K562 (cell line): Measurements from ENCODE around the gene GPR3. TPM values are rescaled to one million over a fixed set of nuclear protein-coding genes. Genes with fewer than 3 reads are reported as not detected.

Source experiments
- CBX3 ChIP-seq, 2 experiments: IDR thresholded peaks; 1 replicate in 1 of 2; 2 replicates in 1 of 2; pipeline ENCODE4 v1.6.1; 2012; ENCODE audit warnings: inconsistent platforms in 2 of 2, low read length in 2 of 2, borderline replicate concordance in 1 of 2, control low read depth in 1 of 2
- DPF2 ChIP-seq: fragments of 450-650 bp; IDR thresholded peaks from 2 replicates; pipeline ENCODE4 v1.6.1; 2016
- EGR1 ChIP-seq: fragments of 450-650 bp; conservative IDR thresholded peaks from 2 replicates; pipeline ENCODE4 v1.6.1; 2017; ENCODE audit warnings: mild to moderate bottlenecking
- ELF4 ChIP-seq: fragments of 450-650 bp; formaldehyde crosslinking; IDR thresholded peaks from 2 replicates; pipeline ENCODE4 v1.4.0; 2022; ENCODE audit warnings: missing genetic modification characterization
- ELK1 ChIP-seq: sonication (generic); formaldehyde crosslinking; IDR thresholded peaks from 2 replicates; pipeline ENCODE4 v1.8.1; 2022; ENCODE audit warnings: missing genetic modification reagents
- FOSL1 ChIP-seq: fragments of 200-800 bp; sonication (Bioruptor generic); conservative IDR thresholded peaks from 2 replicates; pipeline ENCODE4 v1.6.1; 2016; ENCODE audit warnings: missing genetic modification characterization, missing compliant biosample characterization
- FOXP1 ChIP-seq: sonication (generic); formaldehyde crosslinking; IDR thresholded peaks from 2 replicates; pipeline ENCODE4 v1.8.0; 2022; ENCODE audit warnings: mild to moderate bottlenecking, missing genetic modification reagents
- GTF2F1 ChIP-seq: IDR thresholded peaks from 2 replicates; pipeline ENCODE4 v1.6.1; 2011; ENCODE audit warnings: low read depth, low read length, improper control_type of control experiment
- HBP1 ChIP-seq: fragments of 450-650 bp; formaldehyde crosslinking; IDR thresholded peaks from 2 replicates; pipeline ENCODE4 v1.4.0; 2022; ENCODE audit warnings: missing genetic modification characterization
- ILF3 ChIP-seq: fragments of 450-650 bp; IDR thresholded peaks from 2 replicates; pipeline ENCODE4 v1.6.1; 2018; ENCODE audit warnings: antibody characterized with exemption, mild to moderate bottlenecking, moderate library complexity, borderline replicate concordance
- KDM2B ChIP-seq: fragments of 250-450 bp; sonication (Bioruptor Pico); IDR thresholded peaks from 2 replicates; pipeline ENCODE4 v1.8.0; 2021; ENCODE audit warnings: mild to moderate bottlenecking, moderate library complexity
- NBN ChIP-seq: fragments of 450-650 bp; IDR thresholded peaks from 2 replicates; pipeline ENCODE4 v1.6.1; 2016; ENCODE audit warnings: low read depth, mild to moderate bottlenecking
- OTX1 ChIP-seq: fragments of 450-650 bp; formaldehyde crosslinking; IDR thresholded peaks from 2 replicates; pipeline ENCODE4 v1.4.0; 2022; ENCODE audit warnings: mild to moderate bottlenecking
- RAD21 ChIP-seq, 2 experiments: fragments of 250-450 bp in 1 of 2; fragments of 450-650 bp in 1 of 2; sonication (Bioruptor Pico) in 1 of 2; formaldehyde crosslinking in 1 of 2; IDR thresholded peaks in 1 of 2; conservative IDR thresholded peaks in 1 of 2; 2 replicates each; pipeline versions ENCODE4 v1.4.0 to v1.8.0; 2020 to 2022; ENCODE audit warnings: mild to moderate bottlenecking in 2 of 2, moderate library complexity in 1 of 2
- RNF2 ChIP-seq: sonication (generic); IDR thresholded peaks from 2 replicates; pipeline ENCODE4 v1.6.1; 2016
- TAF7 ChIP-seq: fragments of 450-650 bp; IDR thresholded peaks from 2 replicates; pipeline ENCODE4 v1.6.1; 2016; ENCODE audit warnings: missing genetic modification characterization, missing compliant biosample characterization
- TBP ChIP-seq: optimal IDR thresholded peaks from 2 replicates; pipeline ENCODE3; 2011; ENCODE audit warnings: low read depth, low read length, improper control_type of control experiment
- TFAP4 ChIP-seq: sonication (generic); formaldehyde crosslinking; IDR thresholded peaks from 2 replicates; pipeline ENCODE4 v1.8.0; 2022; ENCODE audit warnings: missing genetic modification reagents, mild to moderate bottlenecking, moderate library complexity, borderline replicate concordance
- ZFX ChIP-seq: sonication (generic); formaldehyde crosslinking; IDR thresholded peaks from 2 replicates; pipeline ENCODE4 v1.8.0; 2022; ENCODE audit warnings: mild to moderate bottlenecking, missing genetic modification reagents, moderate library complexity
- ZMIZ1 ChIP-seq, 2 experiments: fragments of 150-350 bp in 1 of 2; IDR thresholded peaks; 2 replicates each; pipeline ENCODE4 v1.6.1; 2012 to 2016; ENCODE audit warnings: low read depth in 2 of 2, low read length in 2 of 2, mild to moderate bottlenecking in 1 of 2, moderate library complexity in 1 of 2
- ZNF197 ChIP-seq: fragments of 200-800 bp; sonication (Bioruptor generic); IDR thresholded peaks from 2 replicates; pipeline ENCODE4 v1.6.1; 2016; ENCODE audit warnings: low read depth, missing genetic modification characterization, missing compliant biosample characterization
- ZNF583 ChIP-seq: fragments of 250-450 bp; sonication (Bioruptor Pico); IDR thresholded peaks from 2 replicates; pipeline ENCODE4 v1.4.0; 2020
- polyA plus RNA-seq, 8 experiments: library from polyadenylated mRNA; depleted of rRNA in 4 of 8; stranded (reverse) in 5 of 8; unstranded in 3 of 8; fragments of >200 nt; fragmentation: Nextera tagmentation in 2 of 8; fragmentation: Illumina TruSeq in 1 of 8; extraction: Ambion mirVana in 2 of 8; extraction: Trizol in 1 of 8; gene quantifications; 2 replicates each; pipeline versions ENCODE4 v1.2.1 to v1.2.3, GENCODE V29; 2011 to 2014; ENCODE audit warnings: inconsistent platforms in 1 of 8, missing spikeins in 1 of 8
- total RNA-seq, 7 experiments: library from RNA; depleted of rRNA in 6 of 7; stranded (reverse); fragments of >200 nt in 6 of 7; fragmentation: Illumina TruSeq in 2 of 7; extraction: Trizol in 2 of 7; gene quantifications; 2 replicates each; pipeline versions ENCODE4 v1.2.1 to v1.2.3, GENCODE V29; 2011 to 2021; ENCODE audit warnings: low replicate concordance in 1 of 7

The GPR3 gene
- total and polyA plus RNA-seq, 9 of the 15 experiments (the other 6 are each of a cell fraction or from before 2014, with no cell fraction given): 0.24 to 11.5 (median 3.7) TPM

- TF ChIP-seq ZMIZ1 (IDR thresholded peaks at IDR 0.05; ENCODE audit: low read depth in 2 of 2, low read length in 2 of 2) (peak in 1 of 2 experiments; percentile 10; a peak in 1 of 4 replicates), CBX3 (IDR thresholded peaks at IDR 0.05; ENCODE audit: borderline replicate concordance in 1 of 2, low read length in 2 of 2) (no peak), DPF2 (0 out of 2 replicates have a peak, but pooled peaks have one; percentile 27), FOXP1 (0 out of 2 replicates have a peak, but pooled peaks have one; percentile 31), OTX1 (CRISPR knock-in tag) (no peak), KDM2B (CRISPR knock-in tag) (peak; percentile 76; the same call in 1 of the 2 replicates), NBN (0 out of 2 replicates have a peak, but pooled peaks have one; percentile 50), RAD21 (CRISPR knock-in tag; conservative IDR thresholded peaks at IDR 0.05 in 1 of 2, IDR thresholded peaks at IDR 0.05 in 1 of 2) (peak in 1 of 2 experiments; percentile 45; a peak in 2 of 4 replicates), GTF2F1 (no peak), ELF4 (no peak), ZNF197 (no peak), FOSL1 (no peak; the same call in 1 of the 2 replicates), HBP1 (CRISPR knock-in tag) (no peak), ILF3 (no peak), TBP (peak; percentile 60), ZNF583 (CRISPR knock-in tag) (0 out of 2 replicates have a peak, but pooled peaks have one; percentile 10), ZFX (CRISPR knock-in tag) (peak; percentile 62), TFAP4 (CRISPR knock-in tag) (peak; percentile 69), EGR1 (peak; percentile 63), ELK1 (CRISPR knock-in tag) (no peak), TAF7 (tag) (peak; percentile 58; the same call in 1 of the 2 replicates), RNF2 (0 out of 2 replicates have a peak, but pooled peaks have one; percentile 8)
Observed at GRCh38 chr1:27366411-27367159, 25.8 kb upstream of the GPR3 start, which contains the start of gene MAP3K6 (continued).
